MV-4-11 (cell line): ENCODE data around the gene FZD4.

Experiments
- DNase-seq: peaks from one replicate; lab custom pipeline; 2025; lab: John Stamatoyannopoulos, UW

FZD4 gene

DNA sequence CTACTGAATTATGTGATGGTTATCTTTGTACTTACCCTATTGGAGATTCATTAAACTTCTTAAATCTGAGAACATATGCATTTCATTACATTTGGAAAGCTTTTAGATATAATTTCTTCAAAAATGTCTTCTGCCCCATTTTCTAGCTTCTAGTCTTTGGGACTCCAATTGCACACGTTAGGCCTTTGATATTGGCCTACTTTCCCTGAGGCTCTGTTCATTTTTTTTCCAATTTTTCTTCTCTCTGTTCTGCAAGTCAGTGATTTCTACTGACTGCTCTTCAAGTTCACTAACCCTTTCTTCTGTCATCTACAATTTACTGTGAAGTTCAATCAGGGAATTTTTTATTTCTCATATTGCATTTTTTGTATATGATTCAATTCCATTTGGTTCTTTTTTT lies 43.0 kb downstream of the FZD4 start:
- DNase-seq, result no peak

DNA sequence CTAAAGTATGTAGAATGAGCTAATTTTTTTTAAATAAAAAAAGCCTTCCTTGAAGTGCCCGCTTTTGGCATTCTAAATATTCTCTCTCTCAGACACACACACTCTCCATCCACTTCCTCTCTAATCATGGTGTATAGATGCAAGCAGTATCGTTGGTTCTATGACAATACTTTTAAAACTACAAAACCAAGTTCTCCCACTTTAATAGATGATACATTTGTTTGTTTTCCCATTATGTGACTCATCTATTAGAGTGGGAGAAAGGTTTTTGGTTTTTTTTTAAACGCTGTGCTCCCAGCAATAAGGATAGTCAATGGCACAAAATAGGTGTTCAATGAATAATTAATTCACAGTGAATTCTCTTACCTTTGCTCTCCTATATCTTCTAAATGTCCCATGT lies 44.6 kb downstream of the FZD4 start:
- no peak for DNase-seq

DNA sequence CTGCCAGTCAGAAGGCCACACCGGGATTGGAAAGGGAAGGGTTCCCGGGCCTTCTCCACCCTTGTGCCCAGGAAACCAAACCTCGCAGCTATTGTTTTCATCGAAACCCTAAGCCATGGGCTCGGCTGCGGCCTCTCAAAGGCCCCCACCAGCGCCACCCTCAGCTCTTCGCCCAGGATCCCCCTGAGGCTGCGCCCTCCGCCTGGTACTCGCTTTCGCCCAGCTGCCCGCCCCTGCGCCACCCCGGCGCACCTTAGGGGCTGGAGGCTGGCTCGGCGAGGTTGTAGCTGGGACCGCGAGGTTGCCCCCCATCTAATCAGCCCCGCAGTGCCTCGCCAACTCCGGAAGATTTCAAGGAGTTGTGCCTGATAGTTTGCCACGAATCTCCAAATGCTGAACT lies 49.0 kb downstream of the FZD4 start:
- DNase-seq, result no peak

DNA sequence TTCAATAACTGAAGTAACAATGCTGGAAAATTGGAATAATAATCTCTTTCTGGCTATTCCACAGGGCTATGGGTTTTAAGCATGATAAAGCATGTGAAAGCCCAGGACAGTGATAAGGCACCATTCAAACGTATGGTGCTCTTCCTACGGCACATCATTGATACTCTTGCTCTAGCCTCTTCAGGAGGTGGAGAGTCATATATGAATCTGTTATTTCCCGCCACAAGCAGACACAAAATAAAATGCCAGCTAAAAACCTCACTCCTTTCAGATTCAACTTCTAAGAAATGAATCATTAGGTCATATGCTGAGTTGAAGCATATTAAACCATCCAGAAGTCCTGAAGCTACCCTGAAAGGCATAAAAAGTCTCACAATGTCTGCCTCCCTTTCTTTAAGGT lies 49.9 kb downstream of the FZD4 start:
- no peak for DNase-seq

GRCh38 chr11:86904001-86904400 lies 51.2 kb downstream of the FZD4 start:
- DNase-seq, result no peak

DNA sequence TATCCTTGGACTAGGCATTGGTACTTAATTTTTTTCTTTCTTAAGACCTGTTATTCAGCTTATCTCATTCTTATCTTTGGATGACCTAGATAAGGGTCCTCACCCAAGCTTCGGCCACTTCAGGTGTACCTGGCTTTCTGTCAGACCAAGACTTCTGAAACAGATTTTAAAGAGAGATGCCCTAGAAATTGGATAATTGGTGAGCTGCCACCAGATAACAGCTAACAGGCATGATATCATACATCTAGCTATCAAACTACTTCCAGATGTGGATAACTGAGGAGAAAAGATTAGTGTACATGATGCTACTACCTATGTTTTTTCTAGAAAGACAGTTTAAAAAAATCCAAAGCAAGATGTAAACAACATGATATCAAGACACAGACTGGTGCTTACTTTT lies 52.9 kb downstream of the FZD4 start:
- DNase-seq, result no peak

- DNase-seq, result no peak
Measured at GRCh38 chr11:86901599-86901998, 53.6 kb downstream of the FZD4 start.

GRCh38 chr11:86900162-86900561 lies 55.0 kb downstream of the FZD4 start:
- DNase-seq, result no peak

DNA sequence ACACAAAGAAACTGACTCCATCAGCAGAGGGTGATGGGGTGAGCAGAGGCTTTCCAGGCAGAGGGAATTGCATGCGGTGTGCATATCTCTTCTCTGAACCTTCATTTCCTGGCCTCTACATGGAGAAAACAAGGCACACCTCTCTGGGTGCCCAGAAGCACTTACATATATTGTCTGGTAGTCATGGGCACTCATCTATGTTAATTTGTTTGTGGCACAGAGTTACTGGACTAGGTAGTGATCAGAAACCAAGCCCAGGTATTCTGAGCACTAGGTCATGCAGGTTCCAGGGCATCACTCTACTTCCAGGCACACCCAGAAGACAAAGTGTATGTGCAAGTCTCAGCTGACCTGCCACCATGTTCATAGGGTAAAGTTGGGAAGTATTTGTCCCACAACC lies 56.5 kb downstream of the FZD4 start:
- DNase-seq, result no peak

GRCh38 chr11:86896441-86896841 lies 58.8 kb downstream of the FZD4 start:
- no peak for DNase-seq
